HEK293 (cell line): Measurements from ENCODE around the gene CD2AP.

ENCODE experiments used
- CTCF ChIA-PET: fragments of 350-600 bp; formaldehyde crosslinking; extraction: SDS; loops from one replicate; lab custom pipeline; 2021; ENCODE audit warnings: antibody characterized with exemption; lab: Yijun Ruan, JAX
- POLR2A ChIA-PET: fragments of 300-600 bp; formaldehyde crosslinking; extraction: SDS; loops from one replicate; lab custom pipeline; 2020; ENCODE audit warnings: antibody characterized with exemption, inconsistent platforms; lab: Yijun Ruan, JAX
- H3K27ac ChIP-seq: fragments of 200-500 bp; sonication (Bioruptor generic); 2 replicates; pipeline ENCODE4 v1.5.1; 2014; ENCODE audit warnings: low read depth, low read length, control low read depth, inconsistent platforms; ENCODE audit errors: extremely low read depth
- H3K36me3 ChIP-seq, 2 experiments: fragments of 200-500 bp in 1 of 2; sonication (Bioruptor generic) in 1 of 2; 1 replicate in 1 of 2; 2 replicates in 1 of 2; pipeline ENCODE4 v1.5.1; 2014 to 2017; ENCODE audit warnings: inconsistent platforms in 2 of 2, low read length in 2 of 2; ENCODE audit not compliant: control insufficient read depth in 2 of 2, insufficient read depth in 1 of 2
- H3K4me1 ChIP-seq: fragments of 200-500 bp; sonication (Bioruptor generic); 2 replicates; pipeline ENCODE4 v1.5.1; 2014; ENCODE audit warnings: mild to moderate bottlenecking, low read length, inconsistent platforms; ENCODE audit not compliant: control insufficient read depth, insufficient read depth
- H3K4me3 ChIP-seq: 2 replicates; pipeline ENCODE4 v1.5.1; 2011; ENCODE audit warnings: low read depth, mild to moderate bottlenecking, control low read depth, low read length, moderate library complexity
- H3K9me3 ChIP-seq: fragments of 200-500 bp; sonication (Bioruptor generic); 2 replicates; pipeline ENCODE4 v1.5.1; 2014; ENCODE audit warnings: low read depth, low read length, inconsistent platforms; ENCODE audit not compliant: control insufficient read depth, insufficient read depth
- BCL11B ChIP-seq: fragments of 450-650 bp; formaldehyde crosslinking; IDR thresholded peaks from 2 replicates; pipeline ENCODE4 v1.5.1; 2016; ENCODE audit warnings: low read depth, missing biosample characterization, missing genetic modification characterization
- GLIS1 ChIP-seq: fragments of 450-650 bp; formaldehyde crosslinking; IDR thresholded peaks from 2 replicates; pipeline ENCODE4 v1.5.1; 2016; ENCODE audit warnings: missing biosample characterization, missing genetic modification characterization
- HOXA7 ChIP-seq: sonication (generic); formaldehyde crosslinking; IDR thresholded peaks from 2 replicates; pipeline ENCODE4 v1.8.1; 2022; ENCODE audit warnings: missing genetic modification reagents, borderline replicate concordance
- KLF9 ChIP-seq: fragments of 450-650 bp; formaldehyde crosslinking; IDR thresholded peaks from 2 replicates; pipeline ENCODE4 v1.5.1; 2016; ENCODE audit warnings: missing biosample characterization, missing genetic modification characterization, low read depth
- PRDM1 ChIP-seq: fragments of 450-650 bp; formaldehyde crosslinking; IDR thresholded peaks from 2 replicates; pipeline ENCODE4; 2016; ENCODE audit warnings: missing biosample characterization, missing genetic modification characterization
- ZFP41 ChIP-seq: fragments of 450-650 bp; formaldehyde crosslinking; IDR thresholded peaks from 2 replicates; pipeline ENCODE4 v1.5.1; 2016; ENCODE audit warnings: missing biosample characterization, missing genetic modification characterization, borderline replicate concordance
- ZNF140 ChIP-seq: fragments of 450-650 bp; formaldehyde crosslinking; IDR thresholded peaks from 2 replicates; pipeline ENCODE4 v1.5.1; 2016; ENCODE audit warnings: missing biosample characterization, missing genetic modification characterization
- ZNF169 ChIP-seq: fragments of 450-650 bp; formaldehyde crosslinking; IDR thresholded peaks from 2 replicates; pipeline ENCODE4 v1.5.1; 2016; ENCODE audit warnings: missing biosample characterization, missing genetic modification characterization
- ZNF174 ChIP-seq: fragments of 450-650 bp; formaldehyde crosslinking; IDR thresholded peaks from 2 replicates; pipeline ENCODE4 v1.5.0; 2017; ENCODE audit warnings: missing biosample characterization, mild to moderate bottlenecking, missing genetic modification characterization
- ZNF19 ChIP-seq: fragments of 450-650 bp; formaldehyde crosslinking; IDR thresholded peaks from 2 replicates; pipeline ENCODE4; 2016; ENCODE audit warnings: missing biosample characterization, missing genetic modification characterization, low read depth
- ZNF2 ChIP-seq: fragments of 450-650 bp; formaldehyde crosslinking; IDR thresholded peaks from 2 replicates; pipeline ENCODE4 v1.5.1; 2016; ENCODE audit warnings: missing biosample characterization, missing genetic modification characterization
- ZNF239 ChIP-seq: fragments of 450-650 bp; formaldehyde crosslinking; IDR thresholded peaks from 2 replicates; pipeline ENCODE4 v1.5.1; 2016; ENCODE audit warnings: missing biosample characterization, missing genetic modification characterization
- ZNF274 ChIP-seq, 2 experiments: fragments of 200-500 bp in 1 of 2; fragments of 450-650 bp in 1 of 2; sonication (Bioruptor generic) in 1 of 2; formaldehyde crosslinking in 1 of 2; IDR thresholded peaks; 2 replicates each; pipeline versions ENCODE4 v1.5.1 to v1.6.1; 2014 to 2016; ENCODE audit warnings: borderline replicate concordance in 1 of 2, inconsistent platforms in 1 of 2, low read length in 1 of 2, missing biosample characterization in 1 of 2, missing genetic modification characterization in 1 of 2
- ZNF292 ChIP-seq: fragments of 450-650 bp; formaldehyde crosslinking; IDR thresholded peaks from 2 replicates; pipeline ENCODE4 v1.5.1; 2016; ENCODE audit warnings: low read depth, missing biosample characterization, missing genetic modification characterization, borderline replicate concordance
- ZNF354C ChIP-seq: fragments of 450-650 bp; formaldehyde crosslinking; IDR thresholded peaks from 2 replicates; pipeline ENCODE4 v1.5.1; 2016; ENCODE audit warnings: missing biosample characterization, missing genetic modification characterization, low read depth, borderline replicate concordance
- ZNF362 ChIP-seq: fragments of 450-650 bp; formaldehyde crosslinking; IDR thresholded peaks from 2 replicates; pipeline ENCODE4 v1.5.1; 2016; ENCODE audit warnings: missing biosample characterization, missing genetic modification characterization
- ZNF37A ChIP-seq: fragments of 450-650 bp; IDR thresholded peaks from 2 replicates; pipeline ENCODE4 v1.5.1; 2018; ENCODE audit warnings: missing biosample characterization, missing genetic modification characterization
- ZNF391 ChIP-seq: fragments of 450-650 bp; formaldehyde crosslinking; IDR thresholded peaks from 2 replicates; pipeline ENCODE4 v1.5.1; 2016; ENCODE audit warnings: low read depth, missing biosample characterization, missing genetic modification characterization, borderline replicate concordance
- ZNF398 ChIP-seq: fragments of 450-650 bp; formaldehyde crosslinking; IDR thresholded peaks from 2 replicates; pipeline ENCODE4 v1.5.1; 2017; ENCODE audit warnings: missing biosample characterization, missing genetic modification characterization
- ZNF521 ChIP-seq: fragments of 450-650 bp; formaldehyde crosslinking; IDR thresholded peaks from 2 replicates; pipeline ENCODE4 v1.5.1; 2017; ENCODE audit warnings: missing biosample characterization, mild to moderate bottlenecking, missing genetic modification characterization
- ZNF629 ChIP-seq: fragments of 450-650 bp; formaldehyde crosslinking; IDR thresholded peaks from 2 replicates; pipeline ENCODE4 v1.5.1; 2017; ENCODE audit warnings: missing biosample characterization, missing genetic modification characterization
- ZNF645 ChIP-seq: fragments of 450-650 bp; formaldehyde crosslinking; IDR thresholded peaks from 2 replicates; pipeline ENCODE4; 2016; ENCODE audit warnings: missing biosample characterization, missing genetic modification characterization
- ZNF776 ChIP-seq: fragments of 450-650 bp; formaldehyde crosslinking; IDR thresholded peaks from 2 replicates; pipeline ENCODE4 v1.5.0; 2017; ENCODE audit warnings: missing biosample characterization, missing genetic modification characterization, borderline replicate concordance
- ZNF791 ChIP-seq: fragments of 450-650 bp; formaldehyde crosslinking; IDR thresholded peaks from 2 replicates; pipeline ENCODE4 v1.5.1; 2016; ENCODE audit warnings: missing biosample characterization, missing genetic modification characterization
- ZNF843 ChIP-seq: fragments of 450-650 bp; formaldehyde crosslinking; IDR thresholded peaks from 2 replicates; pipeline ENCODE4 v1.5.1; 2016; ENCODE audit warnings: missing biosample characterization, missing genetic modification characterization
- ZSCAN30 ChIP-seq: fragments of 450-650 bp; IDR thresholded peaks from 2 replicates; pipeline ENCODE4 v1.5.1; 2018; ENCODE audit warnings: missing biosample characterization, mild to moderate bottlenecking, missing genetic modification characterization, moderate library complexity
- TF ChIP-seq, protein P1 (sequence below): fragments of 450-650 bp; IDR thresholded peaks from 2 replicates; pipeline ENCODE4 v1.5.1; 2018; ENCODE audit warnings: missing biosample characterization, mild to moderate bottlenecking, missing genetic modification characterization
- TF ChIP-seq, protein P2 (sequence below): fragments of 450-650 bp; formaldehyde crosslinking; IDR thresholded peaks from 2 replicates; pipeline ENCODE4 v1.5.1; 2016; ENCODE audit warnings: missing biosample characterization, missing genetic modification characterization

The CD2AP gene

DNA sequence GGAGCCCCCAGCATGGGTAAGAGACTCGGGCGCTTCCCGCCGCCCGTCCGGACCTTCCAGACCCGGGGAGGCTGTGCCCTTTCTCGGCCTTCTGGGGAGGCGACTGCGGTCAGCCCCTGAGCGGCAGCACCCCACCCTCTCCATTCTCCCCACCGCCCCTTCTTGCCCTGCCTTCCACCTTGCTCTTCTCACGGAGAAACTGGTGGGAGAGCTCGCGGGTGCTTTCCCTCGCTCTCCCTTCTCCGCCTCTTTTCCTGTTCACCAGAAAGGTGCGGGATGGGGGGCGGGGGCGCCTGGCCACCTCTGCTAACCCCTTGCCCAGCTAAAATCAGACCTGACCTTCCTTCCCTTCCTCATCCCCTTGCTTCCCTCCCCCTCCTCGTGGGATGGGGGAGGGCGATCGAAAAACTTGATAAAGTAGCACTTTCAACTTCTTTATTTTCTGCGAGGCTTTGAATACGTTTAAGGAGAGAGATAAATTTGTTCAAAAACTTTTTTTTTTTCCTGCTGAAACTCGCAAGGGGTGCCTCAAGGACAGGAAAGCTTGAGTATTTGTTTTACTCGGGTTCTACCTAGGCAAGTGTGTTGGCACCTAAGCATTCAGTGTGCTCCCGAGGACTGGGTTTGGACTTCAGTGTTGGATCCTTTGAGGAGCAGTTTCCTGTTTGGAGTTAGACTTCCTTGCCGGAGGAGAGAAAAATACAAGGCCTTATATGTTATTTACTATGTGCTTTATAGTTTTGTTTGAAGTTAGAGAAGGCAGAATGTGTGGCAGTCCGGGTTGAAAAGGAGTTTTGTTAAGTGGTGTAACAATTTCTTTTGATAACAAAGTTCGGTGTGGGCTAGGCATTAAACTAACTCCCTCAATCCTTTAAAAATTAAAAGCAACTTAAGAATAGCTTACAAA is 897 bp downstream of the CD2AP start (continued):
- no peak for TF ChIP-seq BCL11B (tag by site-specific recombination)
- no peak for TF ChIP-seq ZFP41 (tag by site-specific recombination)
- TF ChIP-seq ZNF174 (tag by site-specific recombination), result no peak
- no peak for TF ChIP-seq ZNF239 (tag by site-specific recombination)
- no peak for TF ChIP-seq ZSCAN30 (tag by site-specific recombination)
- no peak for TF ChIP-seq HOXA7
- TF ChIP-seq ZNF140, result no peak
- TF ChIP-seq ZNF776 (tag by site-specific recombination), result no peak
- TF ChIP-seq KLF9, result peak; percentile 46; the same call in 1 of the 2 replicates
- no peak for TF ChIP-seq ZNF354C (tag by site-specific recombination)
- no peak for TF ChIP-seq ZNF843 (tag by site-specific recombination)
- no peak for TF ChIP-seq ZNF2 (tag by site-specific recombination)
- TF ChIP-seq ZNF645 (tag by site-specific recombination), result no peak
- TF ChIP-seq ZNF521 (tag by site-specific recombination), result no peak
- TF ChIP-seq ZNF274 (IDR thresholded peaks at IDR 0.05; ENCODE audit: low read length), result no peak
- TF ChIP-seq ZNF274 (tag by site-specific recombination; IDR thresholded peaks at IDR 0.05; ENCODE audit: borderline replicate concordance), result no peak
- peak; percentile 99 for TF ChIP-seq PRDM1 (tag by site-specific recombination)
- no peak for TF ChIP-seq ZNF791
- no peak for TF ChIP-seq ZNF37A (tag by site-specific recombination)
- peak; percentile 38; the same call in 1 of the 2 replicates for TF ChIP-seq ZNF398 (tag by site-specific recombination)
- no peak for TF ChIP-seq ZNF169
- TF ChIP-seq ZNF292, result no peak
- TF ChIP-seq ZNF391 (tag by site-specific recombination), result no peak
- no peak for TF ChIP-seq ZNF629 (tag by site-specific recombination)

GRCh38 chr6:47479140-47479508 is 1.5 kb downstream of the CD2AP start:
- peak overlapping the region; percentile 99 for H3K27ac ChIP-seq
- CTCF ChIA-PET, result interaction anchor here (1.2 to 3.6 kb wide), 3 partner anchors 14 to 152 kb away, joined by 3 to 22 read pairs (median 8); no protein-coding TSS in a partner anchor
- POLR2A ChIA-PET, result interaction anchor here (3.2 kb wide), 1 partner anchor 8 kb away, joined by 22 read pairs; no protein-coding TSS in a partner anchor
- TF ChIP-seq, protein P1, sequence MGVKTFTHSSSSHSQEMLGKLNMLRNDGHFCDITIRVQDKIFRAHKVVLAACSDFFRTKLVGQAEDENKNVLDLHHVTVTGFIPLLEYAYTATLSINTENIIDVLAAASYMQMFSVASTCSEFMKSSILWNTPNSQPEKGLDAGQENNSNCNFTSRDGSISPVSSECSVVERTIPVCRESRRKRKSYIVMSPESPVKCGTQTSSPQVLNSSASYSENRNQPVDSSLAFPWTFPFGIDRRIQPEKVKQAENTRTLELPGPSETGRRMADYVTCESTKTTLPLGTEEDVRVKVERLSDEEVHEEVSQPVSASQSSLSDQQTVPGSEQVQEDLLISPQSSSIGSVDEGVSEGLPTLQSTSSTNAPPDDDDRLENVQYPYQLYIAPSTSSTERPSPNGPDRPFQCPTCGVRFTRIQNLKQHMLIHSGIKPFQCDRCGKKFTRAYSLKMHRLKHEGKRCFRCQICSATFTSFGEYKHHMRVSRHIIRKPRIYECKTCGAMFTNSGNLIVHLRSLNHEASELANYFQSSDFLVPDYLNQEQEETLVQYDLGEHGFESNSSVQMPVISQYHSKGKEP (tag by site-specific recombination), result no peak
- TF ChIP-seq ZNF362 (tag by site-specific recombination) (no peak), PRDM1 (tag by site-specific recombination) (peak; percentile 90), ZNF19 (tag by site-specific recombination) (no peak), GLIS1 (tag by site-specific recombination) (peak; percentile 56)
- TF ChIP-seq, protein P2, sequence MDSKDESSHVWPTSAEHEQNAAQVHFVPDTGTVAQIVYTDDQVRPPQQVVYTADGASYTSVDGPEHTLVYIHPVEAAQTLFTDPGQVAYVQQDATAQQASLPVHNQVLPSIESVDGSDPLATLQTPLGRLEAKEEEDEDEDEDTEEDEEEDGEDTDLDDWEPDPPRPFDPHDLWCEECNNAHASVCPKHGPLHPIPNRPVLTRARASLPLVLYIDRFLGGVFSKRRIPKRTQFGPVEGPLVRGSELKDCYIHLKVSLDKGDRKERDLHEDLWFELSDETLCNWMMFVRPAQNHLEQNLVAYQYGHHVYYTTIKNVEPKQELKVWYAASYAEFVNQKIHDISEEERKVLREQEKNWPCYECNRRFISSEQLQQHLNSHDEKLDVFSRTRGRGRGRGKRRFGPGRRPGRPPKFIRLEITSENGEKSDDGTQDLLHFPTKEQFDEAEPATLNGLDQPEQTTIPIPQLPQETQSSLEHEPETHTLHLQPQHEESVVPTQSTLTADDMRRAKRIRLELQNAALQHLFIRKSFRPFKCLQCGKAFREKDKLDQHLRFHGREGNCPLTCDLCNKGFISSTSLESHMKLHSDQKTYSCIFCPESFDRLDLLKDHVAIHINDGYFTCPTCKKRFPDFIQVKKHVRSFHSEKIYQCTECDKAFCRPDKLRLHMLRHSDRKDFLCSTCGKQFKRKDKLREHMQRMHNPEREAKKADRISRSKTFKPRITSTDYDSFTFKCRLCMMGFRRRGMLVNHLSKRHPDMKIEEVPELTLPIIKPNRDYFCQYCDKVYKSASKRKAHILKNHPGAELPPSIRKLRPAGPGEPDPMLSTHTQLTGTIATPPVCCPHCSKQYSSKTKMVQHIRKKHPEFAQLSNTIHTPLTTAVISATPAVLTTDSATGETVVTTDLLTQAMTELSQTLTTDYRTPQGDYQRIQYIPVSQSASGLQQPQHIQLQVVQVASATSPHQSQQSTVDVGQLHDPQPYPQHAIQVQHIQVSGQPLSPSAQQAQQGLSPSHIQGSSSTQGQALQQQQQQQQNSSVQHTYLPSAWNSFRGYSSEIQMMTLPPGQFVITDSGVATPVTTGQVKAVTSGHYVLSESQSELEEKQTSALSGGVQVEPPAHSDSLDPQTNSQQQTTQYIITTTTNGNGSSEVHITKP, result peak; percentile 41; the same call in 1 of the 2 replicates

More at GRCh38 chr6:47479140-47479508, 1.5 kb downstream of the CD2AP start:
- peak overlapping the region; percentile 86 for H3K4me3 ChIP-seq
- H3K4me1 ChIP-seq, result peaks cover 16% of the 10 kb centered on the region
- no peaks in the 10 kb centered on the region for H3K9me3 ChIP-seq
- no peaks in the 10 kb centered on the region for H3K36me3 ChIP-seq
